HG02840 (cell line): ENCODE data around the gene ALDH3A2.

Source experiments
- ATAC-seq: cut with Tn5 transposase; IDR thresholded peaks from one replicate; pipeline ENCODE4 v1.9.1; 2021; ENCODE audit warnings: mild to moderate bottlenecking, moderate library complexity, moderate number of reproducible peaks; ENCODE audit not compliant: unreplicated experiment, low FRiP score

ALDH3A2 gene

GRCh38 chr17:19713462-19713861 is 64.9 kb downstream of the ALDH3A2 start:
- no peak for ATAC-seq

DNA sequence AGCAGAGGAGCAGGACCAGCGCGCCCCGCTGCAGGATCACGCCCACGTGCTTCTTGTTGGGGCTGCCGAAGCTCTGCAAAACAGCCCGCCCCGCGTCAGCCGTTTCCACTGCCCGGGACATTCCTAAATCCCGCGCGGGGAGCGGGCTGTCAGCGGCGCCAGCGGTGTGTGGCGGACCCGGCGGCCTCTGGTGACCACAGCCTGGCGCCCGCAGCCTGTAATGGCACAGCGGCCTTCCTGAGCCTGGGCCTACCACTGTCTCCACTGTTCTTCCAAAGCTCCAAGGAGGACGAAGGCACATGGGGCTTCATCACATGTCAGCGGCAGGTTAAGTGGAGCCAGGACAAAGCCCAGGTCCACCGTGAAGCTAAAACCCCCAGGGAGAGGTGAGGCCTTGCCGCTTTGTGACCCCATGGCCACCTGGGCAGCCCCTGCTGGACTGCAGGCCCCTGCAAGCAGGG is 65.4 kb downstream of the ALDH3A2 start:
- ATAC-seq = no peak

DNA sequence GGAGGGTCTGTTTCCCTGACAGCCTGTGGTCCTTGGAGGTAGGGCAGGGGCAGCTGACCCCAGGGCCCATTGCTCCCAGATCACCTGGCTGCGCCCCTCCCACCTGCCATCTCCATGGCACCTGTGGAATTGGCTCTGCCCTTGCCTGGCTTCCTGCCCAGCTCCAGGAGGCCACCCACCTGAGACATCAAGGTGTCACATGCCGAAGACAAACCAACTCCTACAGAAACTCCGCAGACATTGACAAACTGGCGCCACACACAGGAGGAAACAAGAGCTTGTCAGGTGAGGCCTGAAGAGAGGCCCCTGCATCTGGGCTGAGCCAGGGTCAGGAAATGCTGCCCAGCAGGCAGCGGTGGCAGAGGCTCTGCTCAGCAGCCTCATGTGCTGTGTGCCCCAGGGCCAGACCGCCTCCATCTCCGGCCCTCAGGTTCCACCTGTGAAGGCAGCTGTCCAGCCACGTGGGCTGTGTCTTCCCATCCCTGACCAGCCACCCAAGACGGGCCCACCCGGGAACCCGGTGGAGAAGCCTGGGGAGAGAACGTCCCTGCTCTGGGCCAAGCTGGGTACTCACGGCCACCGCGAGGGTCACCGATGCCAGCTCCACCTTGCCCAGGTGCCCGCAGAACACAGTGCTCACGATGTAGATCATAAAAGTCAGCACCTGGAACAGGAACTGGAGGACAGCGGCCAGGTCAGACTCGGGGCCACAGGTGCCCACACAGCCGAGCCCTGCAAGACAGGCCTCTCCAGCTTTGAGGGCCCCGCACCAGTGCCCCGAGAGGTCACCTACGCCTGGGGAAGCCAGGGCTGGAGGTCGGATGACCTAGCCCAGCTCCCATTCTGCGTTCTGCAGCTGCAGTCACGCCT is 66.2 kb downstream of the ALDH3A2 start:
- ATAC-seq = no peak

GRCh38 chr17:19716108-19717030 is 67.8 kb downstream of the ALDH3A2 start, which contains the start of gene SLC47A2:
TSS of gene SLC47A2 (minus strand) at chr17:19716584. CDS start at chr17:19716555, 29 bp downstream.
- no peak for ATAC-seq

DNA sequence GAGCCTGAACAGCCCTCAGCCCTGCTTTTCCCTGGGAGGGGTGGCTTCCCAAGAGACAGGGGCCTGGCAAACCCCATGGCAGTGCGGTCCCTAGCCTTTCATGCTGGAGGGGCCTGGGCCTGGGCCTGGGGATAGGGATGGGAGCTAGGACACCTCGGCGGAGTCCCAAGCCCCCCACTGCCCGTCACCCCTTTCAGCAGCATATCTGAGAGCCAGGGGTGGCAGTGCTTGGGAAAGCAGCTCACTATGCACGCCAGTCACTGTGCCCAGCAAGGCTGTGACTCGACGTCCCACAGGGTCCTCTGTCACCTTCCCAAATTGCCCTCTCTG is 68.4 kb downstream of the ALDH3A2 start:
- ATAC-seq = no peak

DNA sequence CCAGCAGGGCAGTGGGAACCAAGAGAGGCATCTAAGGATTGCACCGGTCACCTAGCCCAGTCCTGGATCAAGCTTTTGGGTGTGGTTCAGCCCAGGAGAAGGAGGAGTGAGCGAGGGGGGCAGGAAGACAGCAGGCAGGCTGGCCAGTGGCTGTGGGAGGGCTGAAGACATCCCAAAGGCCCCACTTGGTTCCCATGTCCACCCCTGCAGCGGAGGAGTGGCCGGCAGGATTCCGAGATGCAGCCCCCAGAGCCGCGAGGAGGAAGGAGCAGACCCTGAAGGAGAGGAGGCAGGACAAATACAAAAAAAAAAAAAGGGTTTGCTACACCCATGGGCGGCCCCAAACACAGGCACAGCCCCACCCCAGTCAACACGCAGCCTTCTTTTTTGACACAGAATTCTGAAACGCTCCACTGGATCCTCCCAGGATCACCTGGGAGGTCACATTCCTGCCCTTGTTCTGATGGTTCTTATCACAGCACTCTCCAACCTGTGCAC is 68.9 kb downstream of the ALDH3A2 start:
- ATAC-seq = no peak

- ATAC-seq = no peak
Measured at GRCh38 chr17:19718041-19718612, 69.6 kb downstream of the ALDH3A2 start.

GRCh38 chr17:19718613-19719354 is 70.2 kb downstream of the ALDH3A2 start:
- no peak for ATAC-seq

DNA sequence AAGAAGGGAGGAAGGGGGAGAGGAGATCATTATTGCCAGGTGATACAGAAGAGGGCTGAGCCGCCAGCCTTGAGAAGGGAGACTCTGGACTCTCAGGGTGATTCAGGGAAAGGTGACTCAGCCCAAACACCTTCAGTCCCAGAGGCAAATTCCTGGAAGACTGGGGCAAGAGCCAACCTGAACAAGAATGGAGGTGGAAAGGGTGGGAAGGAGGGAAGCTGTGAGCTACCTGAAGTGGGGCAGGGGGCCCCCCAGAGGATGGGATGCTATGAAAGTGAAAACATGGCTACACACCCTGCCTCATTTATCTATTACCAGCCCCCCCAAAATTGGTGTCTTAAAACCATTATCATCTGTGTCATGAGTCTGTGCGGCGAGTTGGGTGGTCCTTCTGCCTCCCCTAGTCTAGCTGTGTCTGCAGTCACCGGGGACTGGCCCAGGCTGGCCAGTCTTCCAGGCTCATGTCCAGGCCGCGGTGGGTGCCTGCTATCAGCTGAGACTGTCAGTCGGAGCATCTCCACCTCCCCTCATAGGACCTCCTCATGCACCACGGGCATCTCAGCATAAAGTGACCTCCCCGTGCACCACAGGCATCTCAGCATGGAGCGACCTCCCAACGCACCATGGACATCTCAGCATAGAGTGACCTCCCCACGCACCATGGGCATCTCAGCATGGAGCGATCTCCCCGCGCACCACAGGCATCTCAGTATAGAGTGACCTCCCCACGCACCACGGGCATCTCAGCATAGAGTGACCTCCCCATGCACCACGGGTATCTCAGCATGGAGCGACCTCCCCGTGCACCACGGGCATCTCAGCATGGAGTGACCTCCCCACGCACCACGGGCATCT is 71.0 kb downstream of the ALDH3A2 start:
- no peak for ATAC-seq

DNA sequence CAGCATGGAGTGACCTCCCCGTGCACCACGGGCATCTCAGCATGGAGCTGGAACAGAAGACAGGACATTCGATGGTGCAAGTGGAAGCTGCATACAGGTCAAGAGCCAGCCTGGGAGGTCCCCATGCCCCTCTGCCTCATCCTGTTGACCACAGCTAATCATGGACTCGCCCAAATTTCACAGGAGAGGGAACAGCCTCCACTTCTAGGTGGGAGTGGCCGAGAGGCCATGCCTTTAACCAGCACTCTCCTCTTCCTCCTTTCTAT is 71.6 kb downstream of the ALDH3A2 start:
- no peak for ATAC-seq

- no peak for ATAC-seq
Measured at GRCh38 chr17:19720631-19721426, 72.3 kb downstream of the ALDH3A2 start.

- ATAC-seq = no peak
Measured at GRCh38 chr17:19723964-19724363, 75.4 kb downstream of the ALDH3A2 start.

DNA sequence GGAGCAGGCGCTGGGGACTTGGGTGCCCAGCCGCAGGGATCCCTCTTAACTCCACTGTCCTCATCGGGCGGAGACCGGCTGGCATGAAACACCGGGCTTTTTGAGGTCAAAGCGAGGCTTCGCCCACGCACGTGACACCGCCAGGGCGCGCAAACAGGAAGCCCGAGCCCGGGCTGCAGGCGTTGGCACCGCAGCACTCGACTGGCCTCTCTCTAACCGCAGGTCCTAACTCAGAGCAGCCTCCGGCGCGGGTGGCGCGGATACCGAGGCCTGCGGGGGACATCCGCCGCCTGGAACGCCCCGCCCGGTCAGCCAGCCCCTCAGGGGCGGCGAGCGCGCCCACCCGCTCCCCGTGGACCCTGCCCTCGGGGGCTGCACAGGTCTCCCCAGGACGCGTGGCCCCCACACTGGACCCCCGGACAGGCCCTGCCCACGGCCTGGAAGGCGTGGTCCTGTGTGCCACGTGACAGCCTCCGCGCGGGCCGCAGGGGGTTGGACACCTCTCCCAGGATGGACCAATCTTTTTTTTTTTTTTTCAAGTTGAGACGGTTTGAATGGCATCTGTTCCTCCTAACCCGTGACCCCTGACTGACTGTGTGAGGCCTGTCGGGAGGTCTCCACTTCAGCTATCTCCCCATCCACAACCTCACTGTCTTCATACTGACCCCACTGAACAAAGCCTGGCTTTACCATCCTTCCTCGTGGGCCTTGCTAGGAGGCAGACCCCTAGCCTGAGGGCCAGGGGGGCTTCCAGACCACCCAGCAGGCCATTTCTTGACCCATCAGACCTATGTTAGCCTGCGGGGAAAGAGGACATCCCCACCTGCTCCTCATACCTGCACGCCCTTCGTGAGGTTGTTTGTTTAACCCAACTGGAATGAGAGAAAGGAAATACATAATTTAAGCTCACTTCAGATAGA is 76.2 kb downstream of the ALDH3A2 start:
- no peak for ATAC-seq

DNA sequence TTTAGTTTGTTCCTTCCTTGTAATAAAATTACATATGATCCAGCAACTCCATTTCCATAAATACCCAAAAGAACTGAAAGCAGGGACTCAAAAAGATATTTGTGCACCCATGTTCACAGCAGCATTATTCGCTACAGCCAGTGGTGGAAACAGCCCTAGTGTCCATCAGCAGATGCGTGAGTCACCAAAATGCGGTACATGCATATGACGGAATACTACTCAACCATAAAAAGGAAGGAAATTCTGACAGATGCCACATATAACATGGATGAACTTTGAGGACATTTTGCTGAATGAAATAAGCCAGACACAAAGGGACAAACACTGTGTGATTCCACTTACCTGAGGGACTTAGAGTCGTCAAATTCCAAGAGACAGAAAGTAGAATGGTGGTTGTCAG is 76.9 kb downstream of the ALDH3A2 start:
- no peak for ATAC-seq

- ATAC-seq = no peak
Measured at GRCh38 chr17:19726631-19727376, 78.3 kb downstream of the ALDH3A2 start.
